PC-3 (cell line): ENCODE measurements around the gene HTR2B. TPM values are rescaled to one million over a fixed set of nuclear protein-coding genes. Genes with fewer than 3 reads are reported as not detected.
A peak's percentile ranks its signal among the peaks of the same experiment; 100 is the strongest.

ENCODE experiments used
- ATAC-seq: fragments of 200-7000 bp; cut with Tn5 transposase; 2 replicates; pipeline ENCODE4 v1.9.1; 2020; ENCODE audit warnings: mild to moderate bottlenecking, moderate library complexity
- BruUV-seq: library from RNA; stranded (reverse); fragments of 400-500 nt; replicated peaks from 2 replicates; lab custom pipeline; 2021; lab: Mats Ljungman, UMichigan
- CTCF ChIA-PET: fragments of 300-600 bp; sonication (Branson Sonifier 250); formaldehyde crosslinking; loops from one replicate; lab custom pipeline; 2022; ENCODE audit warnings: antibody characterized with exemption; lab: Charles Lee
- POLR2A ChIA-PET: fragments of 300-600 bp; sonication (Branson Sonifier 250); formaldehyde crosslinking; loops from one replicate; lab custom pipeline; 2022; ENCODE audit warnings: antibody characterized with exemption; ENCODE audit not compliant: unreplicated experiment; lab: Charles Lee
- DNase-seq: peaks from one replicate; pipeline ENCODE4 v3.0.0-alpha.2; 2015
- H2AFZ ChIP-seq: fragments of 300-600 bp; sonication (generic); 2 replicates; pipeline ENCODE4 v1.6.0; 2016; ENCODE audit warnings: antibody characterized with exemption, low read length
- H3F3A ChIP-seq: fragments of 300-600 bp; sonication (generic); one replicate; pipeline ENCODE4 v1.6.0; 2017; ENCODE audit warnings: antibody characterized with exemption, low read length, control low read depth, mild to moderate bottlenecking; ENCODE audit not compliant: unreplicated experiment
- H3K27ac ChIP-seq: fragments of 300-600 bp; sonication (generic); 2 replicates; pipeline ENCODE4 v1.5.1; 2016; ENCODE audit warnings: mild to moderate bottlenecking, low read length
- H3K27me3 ChIP-seq: fragments of 300-600 bp; sonication (generic); 2 replicates; pipeline ENCODE4 v1.6.1; 2016; ENCODE audit warnings: low read length, mixed read lengths
- H3K36me3 ChIP-seq: fragments of 300-600 bp; sonication (generic); 2 replicates; pipeline ENCODE4 v1.6.1; 2016; ENCODE audit warnings: low read depth, mixed run types, low read length, mixed read lengths
- H3K4me1 ChIP-seq: fragments of 300-600 bp; sonication (generic); 2 replicates; pipeline ENCODE4 v1.5.1; 2016; ENCODE audit warnings: low read length; ENCODE audit not compliant: insufficient read depth
- H3K4me2 ChIP-seq: fragments of 300-600 bp; sonication (generic); 2 replicates; pipeline ENCODE4 v1.6.0; 2016; ENCODE audit warnings: low read length
- H3K4me3 ChIP-seq: fragments of 300-600 bp; sonication (generic); 2 replicates; pipeline ENCODE4 v1.5.1; 2016; ENCODE audit warnings: mild to moderate bottlenecking, low read length, mixed read lengths
- H3K79me2 ChIP-seq: fragments of 300-600 bp; sonication (generic); 2 replicates; pipeline ENCODE4 v1.6.1; 2017; ENCODE audit warnings: low read length, mixed read lengths
- H3K9ac ChIP-seq: fragments of 300-600 bp; sonication (generic); 2 replicates; pipeline ENCODE4 v1.6.0; 2016; ENCODE audit warnings: mild to moderate bottlenecking, low read length
- H3K9me2 ChIP-seq: fragments of 300-600 bp; sonication (generic); replicated peaks from 2 replicates; pipeline ENCODE4 v1.6.1; 2016; ENCODE audit warnings: mixed run types, low read length, mixed read lengths
- H3K9me3 ChIP-seq: fragments of 300-600 bp; sonication (generic); 2 replicates; pipeline ENCODE4 v1.6.1; 2016; ENCODE audit warnings: low read length, mixed read lengths
- H4K20me1 ChIP-seq: fragments of 300-600 bp; sonication (generic); 2 replicates; pipeline ENCODE4 v1.6.1; 2016; ENCODE audit warnings: low read length, mixed read lengths
- EZH2 ChIP-seq: fragments of 300-600 bp; sonication (generic); IDR thresholded peaks from one replicate; pipeline ENCODE4 v1.6.1; 2017; ENCODE audit warnings: antibody characterized with exemption, mild to moderate bottlenecking, low read length; ENCODE audit not compliant: unreplicated experiment
- EZH2phosphoT487 ChIP-seq: fragments of 300-600 bp; sonication (generic); IDR thresholded peaks from 2 replicates; pipeline ENCODE4 v1.6.1; 2018; ENCODE audit warnings: mild to moderate bottlenecking, antibody characterized with exemption, low read length, borderline replicate concordance
- intact Hi-C: fragments of 100-400 bp; cut with micrococcal nuclease; formaldehyde crosslinking; loops from 2 replicates; pipeline ENCODE4 v1.9.0; 2023
- total RNA-seq: library from RNA; depleted of rRNA; stranded (reverse); fragments of >200 nt; gene quantifications from 2 replicates; pipeline ENCODE4 v1.2.3, GENCODE V29; 2014
- TF ChIP-seq, protein P1 (sequence below): fragments of 300-600 bp; sonication (generic); conservative IDR thresholded peaks from 2 replicates; pipeline ENCODE4 v1.5.1; 2017; ENCODE audit warnings: antibody characterized with exemption, low read depth, mild to moderate bottlenecking, low read length

Gene HTR2B
- total RNA-seq, 1 experiment from 2014 or later, result not detected

DNA sequence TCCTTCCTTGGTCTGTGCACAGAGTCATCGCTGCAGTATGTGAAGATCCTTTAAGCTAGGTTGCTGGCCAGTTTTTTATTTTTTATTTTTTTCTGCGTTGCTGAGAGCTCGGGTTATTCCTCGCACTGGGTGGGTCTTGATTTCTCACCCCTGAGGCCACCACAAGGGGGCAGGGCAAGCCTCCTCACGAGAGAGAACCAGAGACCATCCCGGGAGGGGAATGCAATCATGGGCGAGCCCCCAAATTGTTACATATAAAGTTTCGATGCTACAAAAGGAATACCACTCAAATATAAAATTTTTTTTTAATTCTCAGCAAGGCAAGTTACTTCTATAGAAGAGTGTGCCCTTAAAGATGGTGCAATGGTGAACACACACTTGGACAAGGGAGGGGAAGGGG, 24.9 kb downstream of the HTR2B start:
- POLR2A ChIA-PET, result no interaction called here
- no peak overlapping the region for H3K9ac ChIP-seq
- H3K4me1 ChIP-seq, result peaks cover 37% of the 10 kb centered on the region
- DNase-seq, result no peak
- no TSS peak for BruUV-seq
- no peak overlapping the region for H3K27ac ChIP-seq
- H3K4me2 ChIP-seq, result no peak overlapping the region
- H3F3A ChIP-seq, result peaks cover 3% of the 10 kb centered on the region
- H3K27me3 ChIP-seq, result no peaks in the 10 kb centered on the region
- H3K9me2 ChIP-seq, result no peaks in the 10 kb centered on the region
- H2AFZ ChIP-seq, result no peak overlapping the region
- H3K9me3 ChIP-seq, result no peaks in the 10 kb centered on the region
- TF ChIP-seq, protein P1, sequence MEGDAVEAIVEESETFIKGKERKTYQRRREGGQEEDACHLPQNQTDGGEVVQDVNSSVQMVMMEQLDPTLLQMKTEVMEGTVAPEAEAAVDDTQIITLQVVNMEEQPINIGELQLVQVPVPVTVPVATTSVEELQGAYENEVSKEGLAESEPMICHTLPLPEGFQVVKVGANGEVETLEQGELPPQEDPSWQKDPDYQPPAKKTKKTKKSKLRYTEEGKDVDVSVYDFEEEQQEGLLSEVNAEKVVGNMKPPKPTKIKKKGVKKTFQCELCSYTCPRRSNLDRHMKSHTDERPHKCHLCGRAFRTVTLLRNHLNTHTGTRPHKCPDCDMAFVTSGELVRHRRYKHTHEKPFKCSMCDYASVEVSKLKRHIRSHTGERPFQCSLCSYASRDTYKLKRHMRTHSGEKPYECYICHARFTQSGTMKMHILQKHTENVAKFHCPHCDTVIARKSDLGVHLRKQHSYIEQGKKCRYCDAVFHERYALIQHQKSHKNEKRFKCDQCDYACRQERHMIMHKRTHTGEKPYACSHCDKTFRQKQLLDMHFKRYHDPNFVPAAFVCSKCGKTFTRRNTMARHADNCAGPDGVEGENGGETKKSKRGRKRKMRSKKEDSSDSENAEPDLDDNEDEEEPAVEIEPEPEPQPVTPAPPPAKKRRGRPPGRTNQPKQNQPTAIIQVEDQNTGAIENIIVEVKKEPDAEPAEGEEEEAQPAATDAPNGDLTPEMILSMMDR, result peak; percentile 53
- TF ChIP-seq EZH2, result no peak
- intact Hi-C loops, result loop anchor here (5.0 kb wide), 2 partner anchors 97 to 197 kb away; partner anchors contain the start of gene ARMC9
- CTCF ChIA-PET, result no interaction called here
- H3K36me3 ChIP-seq, result peaks cover 37% of the 10 kb centered on the region
- no peak for ATAC-seq
- H3K4me3 ChIP-seq, result no peak overlapping the region
- peaks cover 28% of the 10 kb centered on the region for H3K79me2 ChIP-seq
- H4K20me1 ChIP-seq, result peaks cover 22% of the 10 kb centered on the region

DNA sequence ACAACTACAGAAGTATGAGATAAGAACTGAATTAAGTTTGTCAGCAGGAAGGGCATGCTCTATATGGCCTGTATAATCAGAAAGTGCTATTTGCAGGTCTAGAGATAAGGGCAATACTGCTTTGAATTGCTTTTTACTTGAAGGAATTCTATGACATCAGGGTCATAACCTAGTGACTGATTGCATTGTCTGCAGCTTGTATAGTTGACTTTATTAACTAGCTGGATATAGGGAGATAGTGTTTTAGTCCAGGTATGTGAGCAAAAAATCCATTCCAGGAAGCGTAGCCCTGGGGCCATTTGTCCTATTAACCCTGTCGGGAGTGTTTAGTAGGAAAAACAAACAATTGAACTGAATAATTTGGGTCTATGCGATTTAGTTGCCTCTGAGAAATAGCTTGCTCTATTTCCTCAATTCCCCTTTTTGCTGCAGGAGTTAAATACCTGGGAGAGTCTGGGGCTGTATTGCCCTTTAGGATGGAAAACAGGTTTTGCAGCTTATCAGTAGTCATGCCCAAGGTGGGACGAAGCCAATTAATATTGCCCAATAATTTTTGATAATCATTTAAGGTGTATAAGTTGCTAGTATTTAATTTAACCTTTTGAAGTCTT, 30.0 kb downstream of the HTR2B start:
- H3K4me1 ChIP-seq, result peaks cover 3% of the 10 kb centered on the region
- H3K27me3 ChIP-seq, result no peaks in the 10 kb centered on the region
- intact Hi-C loops, result no loop called here
- H3K27ac ChIP-seq, result no peak overlapping the region
- ChIA-PET CTCF (no interaction called here), POLR2A (no interaction called here)
- ATAC-seq, result no peak
- H3K9me2 ChIP-seq, result no peaks in the 10 kb centered on the region
- H3F3A ChIP-seq, result no peaks in the 10 kb centered on the region
- H3K4me3 ChIP-seq, result no peak overlapping the region
- peaks cover 4% of the 10 kb centered on the region; the same call in 1 of the 2 replicates for H3K79me2 ChIP-seq
- DNase-seq, result no peak
- TF ChIP-seq, protein P1, result no peak
- H4K20me1 ChIP-seq, result no peaks in the 10 kb centered on the region
- no TSS peak for BruUV-seq
- H3K9me3 ChIP-seq, result no peaks in the 10 kb centered on the region
- no peak overlapping the region for H3K4me2 ChIP-seq
- no peak overlapping the region for H2AFZ ChIP-seq
- no peak overlapping the region for H3K9ac ChIP-seq
- H3K36me3 ChIP-seq, result peaks cover 57% of the 10 kb centered on the region

DNA sequence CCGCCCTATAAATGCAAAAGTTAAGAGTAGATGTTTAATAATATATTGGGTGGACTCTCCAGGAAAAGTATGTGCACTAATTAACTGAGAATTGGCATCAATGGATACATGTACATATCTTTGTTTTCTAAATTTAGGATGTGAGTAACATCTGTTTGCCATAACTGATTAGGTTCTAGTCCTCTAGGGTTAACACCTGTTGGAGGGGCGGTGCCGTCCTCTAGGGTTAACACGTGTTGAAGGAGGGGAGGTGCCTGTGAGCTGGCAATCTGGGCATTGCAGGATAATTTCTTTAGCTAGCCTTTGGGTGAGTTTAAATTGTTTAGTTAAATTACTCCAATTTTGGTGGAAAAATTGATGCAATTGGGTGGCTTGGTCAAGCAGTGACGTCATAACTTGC, 30.9 kb downstream of the HTR2B start:
- Histone ChIP-seq H3K9me3 (no peaks in the 10 kb centered on the region), H3K27me3 (no peaks in the 10 kb centered on the region), H3K9ac (no peak overlapping the region), H3K9me2 (no peaks in the 10 kb centered on the region), H3K4me2 (no peak overlapping the region), H4K20me1 (no peaks in the 10 kb centered on the region), H2AFZ (no peak overlapping the region), H3K79me2 (peaks cover 4% of the 10 kb centered on the region; the same call in 1 of the 2 replicates), H3K27ac (no peak overlapping the region), H3K4me1 (no peaks in the 10 kb centered on the region), H3K36me3 (peaks cover 59% of the 10 kb centered on the region), H3K4me3 (no peak overlapping the region), H3F3A (no peaks in the 10 kb centered on the region)
- ChIA-PET POLR2A (no interaction called here), CTCF (no interaction called here)
- DNase-seq, result no peak
- BruUV-seq, result no TSS peak
- no peak for ATAC-seq
- TF ChIP-seq EZH2 (no peak), EZH2phosphoT487 (no peak)
- TF ChIP-seq, protein P1, result no peak
- intact Hi-C loops, result no loop called here
